ELR (cell line): Measurements from ENCODE around the gene KCNT2.

ENCODE experiments used
- DNase-seq: peaks from one replicate; pipeline ENCODE4 v3.0.0-alpha.2; 2015; ENCODE audit warnings: low read depth

Gene KCNT2

DNA sequence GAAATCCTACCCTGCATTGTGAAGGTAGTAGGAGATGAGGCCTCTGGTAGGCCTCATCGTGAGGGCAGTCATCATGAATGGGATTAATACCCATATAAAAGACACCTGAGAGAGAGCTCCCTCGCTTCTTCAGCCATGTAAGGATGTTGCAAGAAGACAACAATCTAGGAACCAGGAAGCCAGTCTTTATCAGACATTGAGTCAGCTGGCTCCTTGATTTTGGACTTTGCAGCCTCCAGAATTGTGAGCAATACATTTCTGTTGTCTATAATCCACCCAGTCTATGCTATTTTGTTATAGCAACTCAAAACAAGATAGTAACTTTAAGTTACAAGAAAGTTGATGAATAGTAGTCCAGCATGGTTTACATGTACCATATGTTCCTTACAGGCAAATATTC, 208.5 kb downstream of the KCNT2 start:
- DNase-seq, result no peak

DNA sequence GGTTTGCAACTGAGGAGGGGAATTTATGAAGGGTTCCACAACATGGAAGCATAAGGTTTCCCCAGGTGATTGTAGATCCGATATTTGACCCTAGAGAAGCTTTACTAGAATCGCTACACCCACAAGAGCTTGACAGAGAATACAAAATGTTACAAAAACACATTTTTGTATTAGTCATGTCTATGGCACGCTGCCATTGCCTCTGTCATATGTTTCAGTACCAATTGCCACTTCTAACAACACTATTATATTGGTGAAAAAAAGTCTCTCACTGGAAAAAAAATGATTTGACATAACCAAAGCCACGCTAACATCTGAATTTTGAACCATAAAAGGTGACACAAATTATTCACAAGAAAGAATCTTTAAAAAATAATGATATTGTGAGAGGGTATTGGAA, 214.5 kb downstream of the KCNT2 start:
- DNase-seq, result peak; percentile 53

- DNase-seq, result no peak
Observed at GRCh38 chr1:196393282-196393681, 215.0 kb downstream of the KCNT2 start.

- DNase-seq, result peak; percentile 31
Observed at GRCh38 chr1:196387766-196388165, 220.5 kb downstream of the KCNT2 start.

- no peak for DNase-seq
Observed at GRCh38 chr1:196385109-196385508, 223.1 kb downstream of the KCNT2 start.

- no peak for DNase-seq
Observed at GRCh38 chr1:196382383-196382782, 225.9 kb downstream of the KCNT2 start.

DNA sequence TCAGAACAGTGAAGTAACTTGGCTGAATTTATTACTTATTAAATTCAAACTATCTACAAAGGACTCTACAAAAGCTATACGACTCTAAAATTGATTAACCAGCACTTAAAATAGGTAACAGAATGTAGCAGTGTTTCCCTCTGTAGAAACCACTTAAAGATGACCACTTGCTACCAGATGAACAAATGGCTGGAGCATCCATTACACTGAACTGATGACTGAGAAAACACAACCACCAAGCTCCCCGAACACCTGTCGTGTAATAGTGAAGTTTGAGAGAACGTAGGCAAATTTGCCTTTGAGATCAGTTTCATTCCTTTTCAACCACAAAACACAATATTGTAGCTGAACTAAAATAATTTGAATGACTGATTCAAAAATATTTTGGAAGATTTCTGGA, 226.7 kb downstream of the KCNT2 start:
- DNase-seq, result no peak

- DNase-seq, result no peak
Observed at GRCh38 chr1:196380316-196380715, 227.9 kb downstream of the KCNT2 start.

DNA sequence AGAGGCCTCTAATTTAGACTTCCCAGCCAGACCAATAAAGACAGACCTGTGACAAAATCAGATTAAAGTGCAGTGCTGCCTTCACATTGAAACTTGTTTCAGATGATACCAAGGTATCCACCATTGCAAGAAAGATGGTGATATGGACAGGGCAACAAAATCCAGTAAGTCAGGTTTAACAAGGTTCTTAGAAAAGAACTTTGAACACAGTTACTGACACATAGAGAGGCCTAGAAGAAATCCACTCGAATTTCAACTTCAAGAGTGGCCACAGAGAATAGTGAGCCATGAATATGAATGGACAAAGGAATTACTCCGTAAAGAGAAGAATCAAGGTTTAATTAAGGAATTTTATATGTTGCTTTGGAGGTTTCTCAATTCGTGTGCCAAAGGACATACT, 230.4 kb downstream of the KCNT2 start:
- DNase-seq, result no peak

- no peak for DNase-seq
Observed at GRCh38 chr1:196376630-196377328, 231.5 kb downstream of the KCNT2 start.

- DNase-seq, result no peak
Observed at GRCh38 chr1:196373798-196374197, 234.4 kb downstream of the KCNT2 start.

DNA sequence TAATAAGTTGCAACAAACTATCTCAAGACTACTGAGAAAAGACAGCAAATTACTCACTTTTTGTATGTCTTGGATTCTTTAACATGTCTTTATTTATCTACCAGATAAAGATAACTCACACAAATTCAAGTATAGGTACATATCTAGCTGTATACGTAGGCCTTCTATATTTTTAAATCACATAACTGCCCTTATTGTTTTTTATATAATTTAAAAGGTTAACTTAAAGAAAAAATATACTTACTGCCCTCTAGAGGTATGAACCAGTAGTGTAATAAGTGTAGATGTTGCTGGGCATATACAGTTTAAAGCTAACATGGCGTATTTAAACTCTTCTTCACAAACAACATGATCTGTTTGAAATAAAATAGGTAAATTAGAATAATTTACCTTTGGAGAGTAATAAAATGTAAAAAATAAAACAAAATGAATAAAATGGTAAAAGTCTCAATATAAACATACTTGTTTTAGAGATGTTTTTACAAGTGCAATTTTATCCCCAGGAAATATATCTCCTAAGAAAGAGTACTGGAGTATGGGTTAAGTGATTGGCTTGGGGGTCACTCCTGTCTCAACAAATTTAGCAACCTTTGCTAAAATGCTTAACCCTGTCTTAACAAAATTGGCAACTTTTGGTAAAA, 235.2 kb downstream of the KCNT2 start:
- peak; percentile 66 for DNase-seq

- no peak for DNase-seq
Observed at GRCh38 chr1:196367838-196368237, 240.4 kb downstream of the KCNT2 start.

DNA sequence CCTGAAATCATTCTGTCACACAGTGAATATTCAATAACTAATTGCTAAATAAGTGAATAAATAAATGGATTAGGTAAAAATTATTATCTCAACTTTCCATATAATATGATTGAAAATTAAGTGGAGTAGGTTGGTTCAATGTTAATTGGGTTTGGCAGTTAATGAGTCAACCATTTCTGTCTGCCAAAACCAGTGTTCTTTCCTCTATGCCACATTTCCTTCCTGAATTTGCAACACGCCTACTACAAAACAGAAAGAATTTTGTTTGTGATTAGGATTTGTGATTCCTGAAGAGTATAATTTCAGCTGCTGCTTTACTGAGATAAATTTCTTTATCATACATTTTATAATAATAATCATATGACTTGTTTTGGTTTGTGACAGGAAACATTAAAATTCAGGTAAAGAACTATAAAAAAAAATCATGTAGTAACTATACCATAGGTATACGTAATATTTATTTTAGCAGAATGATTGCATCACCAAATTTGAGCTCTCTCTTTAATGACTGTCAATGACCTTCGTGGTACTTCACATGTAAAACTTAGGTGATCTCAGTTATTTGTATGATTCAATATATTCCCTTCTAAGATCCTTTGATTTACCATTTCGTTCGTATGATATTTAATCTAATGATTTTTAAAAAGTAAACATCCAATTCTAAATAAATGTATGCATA, 241.3 kb downstream of the KCNT2 start:
- no peak for DNase-seq

- peak; percentile 29 for DNase-seq
Observed at GRCh38 chr1:196361112-196361714, 247.0 kb downstream of the KCNT2 start.

- no peak for DNase-seq
Observed at GRCh38 chr1:196357913-196358312, 250.3 kb downstream of the KCNT2 start.

DNA sequence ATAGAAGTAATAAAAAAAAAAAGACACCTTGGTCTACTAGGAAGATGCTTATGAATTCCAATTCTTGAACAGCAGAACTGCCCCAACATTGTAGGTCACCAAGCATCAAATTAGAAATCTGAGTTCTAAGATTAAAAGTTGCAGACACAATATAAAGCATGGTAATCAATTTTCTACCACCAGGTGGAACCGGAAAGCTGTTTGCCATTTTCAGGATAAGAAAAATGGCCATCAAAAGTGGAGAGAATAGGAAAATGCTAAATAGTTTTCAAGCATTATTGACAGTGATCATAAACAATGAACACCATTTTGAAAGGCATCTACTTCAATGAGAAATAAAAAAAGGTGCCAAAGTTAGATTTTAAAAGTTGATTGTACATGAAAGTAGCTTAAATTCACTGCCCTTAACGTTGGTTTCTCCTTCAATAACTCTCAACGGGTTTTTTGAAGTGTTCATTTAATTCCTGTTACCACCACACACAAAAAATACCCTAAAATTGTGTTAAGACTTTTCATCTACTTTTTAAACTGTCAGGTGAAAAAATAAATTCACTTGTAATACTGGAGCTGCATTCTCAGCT, 252.9 kb downstream of the KCNT2 start:
- peak; percentile 59 for DNase-seq

DNA sequence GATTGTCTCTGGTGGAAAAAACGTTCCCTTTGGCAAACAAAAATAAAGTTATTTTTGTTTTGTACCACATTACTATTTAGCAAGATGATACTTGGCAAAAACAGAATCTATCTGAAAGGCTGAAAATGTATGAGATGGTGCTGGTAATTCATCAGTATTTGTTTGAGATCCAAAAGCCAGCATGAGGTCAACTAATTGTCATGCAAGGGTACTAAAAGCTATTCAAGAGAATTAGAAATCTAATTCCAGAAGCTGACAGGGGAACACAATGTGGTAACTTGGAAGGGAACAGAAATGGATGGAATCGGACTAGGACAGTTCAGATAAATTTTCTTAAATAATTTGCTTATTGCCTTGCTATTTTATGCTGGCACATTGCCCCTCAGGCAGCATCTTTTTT, 263.8 kb downstream of the KCNT2 start:
- no peak for DNase-seq

- DNase-seq, result peak; percentile 12
Observed at GRCh38 chr1:196324345-196324744, 283.9 kb downstream of the KCNT2 start.

GRCh38 chr1:196323869-196324268, 284.4 kb downstream of the KCNT2 start:
- DNase-seq, result no peak

GRCh38 chr1:196319301-196319700, 288.9 kb downstream of the KCNT2 start:
- DNase-seq, result no peak
